H1 (cell line): ENCODE results near the gene SLC8B1. TPM values are rescaled to one million over a fixed set of nuclear protein-coding genes. Genes with fewer than 3 reads are reported as not detected.

Experiments
- CTCF ChIA-PET: fragments of 300-600 bp; sonication (Branson Sonifier 250); formaldehyde crosslinking; loops from one replicate; lab custom pipeline; 2021; ENCODE audit not compliant: partially characterized antibody; lab: Charles Lee
- POLR2A ChIA-PET: fragments of 300-600 bp; sonication (Branson Sonifier 250); formaldehyde crosslinking; loops from one replicate; lab custom pipeline; 2021; ENCODE audit warnings: inconsistent platforms; ENCODE audit not compliant: partially characterized antibody; lab: Charles Lee
- DNase-seq, 2 experiments: peaks; one replicate each; pipeline versions ENCODE4 v3.0.0 to v3.0.0-alpha.2; 2010 to 2022; ENCODE audit warnings: low spot score in 2 of 2, low read depth in 1 of 2, mixed read lengths in 1 of 2
- FAIRE-seq: peaks from 2 replicates; lab custom pipeline; 2011; peaks lifted over from hg19 to GRCh38; lab: Jason Lieb, UNC
- H2AFZ ChIP-seq: 2 replicates; pipeline ENCODE4 v1.8.1; 2012; ENCODE audit warnings: low read length, inconsistent platforms
- H2AK5ac ChIP-seq: 2 replicates; pipeline ENCODE4 v1.6.1; 2013; ENCODE audit warnings: low read depth, low read length
- H2BK120ac ChIP-seq: replicated peaks from 2 replicates; pipeline ENCODE3; 2013; ENCODE audit warnings: low read depth, low read length, inconsistent platforms
- H2BK12ac ChIP-seq: 2 replicates; pipeline ENCODE4 v1.6.1; 2013; ENCODE audit warnings: low read depth, low read length
- H2BK15ac ChIP-seq: 2 replicates; pipeline ENCODE4 v1.6.1; 2013; ENCODE audit warnings: low read length
- H2BK20ac ChIP-seq: 2 replicates; pipeline ENCODE4 v1.6.1; 2013; ENCODE audit warnings: low read length
- H2BK5ac ChIP-seq: 2 replicates; pipeline ENCODE4 v1.6.1; 2013; ENCODE audit warnings: low read depth, low read length
- H3K14ac ChIP-seq: 2 replicates; pipeline ENCODE4 v1.6.1; 2013; ENCODE audit warnings: inconsistent platforms; ENCODE audit not compliant: insufficient read length
- H3K18ac ChIP-seq: 2 replicates; pipeline ENCODE4 v1.6.1; 2013; ENCODE audit warnings: low read length; ENCODE audit errors: extremely low read depth
- H3K23ac ChIP-seq: 2 replicates; pipeline ENCODE4 v1.6.1; 2013; ENCODE audit warnings: inconsistent platforms; ENCODE audit not compliant: insufficient read length
- H3K23me2 ChIP-seq: 2 replicates; pipeline ENCODE4 v1.6.1; 2013; ENCODE audit warnings: low read depth, low read length
- H3K27ac ChIP-seq: 2 replicates; pipeline ENCODE4 v1.6.1; 2011; ENCODE audit warnings: low read depth, low read length, inconsistent platforms
- H3K27me3 ChIP-seq, 4 experiments: replicated peaks in 1 of 4; 1 replicate in 1 of 4; 2 replicates in 3 of 4; pipeline versions ENCODE4 v1.6.1 to v1.8.1; 2011 to 2013; ENCODE audit warnings: low read length in 3 of 4, mild to moderate bottlenecking in 3 of 4, inconsistent platforms in 2 of 4, mixed read lengths in 2 of 4, moderate library complexity in 1 of 4; ENCODE audit not compliant: control insufficient read depth in 3 of 4, insufficient read depth in 3 of 4; ENCODE audit errors: extremely low read depth in 1 of 4
- H3K36me3 ChIP-seq, 4 experiments: 2 replicates each; pipeline versions ENCODE4 v1.6.1 to v1.8.1; 2011 to 2013; ENCODE audit warnings: mild to moderate bottlenecking in 4 of 4, low read length in 3 of 4, moderate library complexity in 2 of 4, control low read depth in 1 of 4, inconsistent platforms in 1 of 4; ENCODE audit not compliant: insufficient read depth in 4 of 4, control insufficient read depth in 2 of 4
- H3K4ac ChIP-seq: replicated peaks from 2 replicates; pipeline ENCODE3; 2013; ENCODE audit warnings: low read length, low read depth, mixed read lengths, inconsistent platforms; ENCODE audit not compliant: insufficient read length
- H3K4me1 ChIP-seq, 4 experiments: replicated peaks in 1 of 4; 1 replicate in 1 of 4; 2 replicates in 3 of 4; pipeline versions ENCODE4 v1.6.1 to v1.8.1; 2011 to 2013; ENCODE audit warnings: low read length in 3 of 4, inconsistent platforms in 2 of 4, mixed read lengths in 1 of 4; ENCODE audit not compliant: insufficient read depth in 4 of 4, control insufficient read depth in 3 of 4
- H3K4me2 ChIP-seq, 2 experiments: 2 replicates each; pipeline versions ENCODE4 v1.6.1 to v1.8.1; 2011 to 2013; ENCODE audit warnings: low read depth in 2 of 2, low read length in 2 of 2, control low read depth in 1 of 2, inconsistent platforms in 1 of 2, mild to moderate bottlenecking in 1 of 2; ENCODE audit not compliant: insufficient read depth in 1 of 2
- H3K4me3 ChIP-seq, 4 experiments: fragments of 200-600, 300-600 bp in 1 of 4; sonication (generic), shearing (Covaris generic), sonication (Bioruptor Twin) in 1 of 4; 2 replicates each; pipeline versions ENCODE4 v1.5.1 to v1.8.1; 2011 to 2016; ENCODE audit warnings: low read length in 4 of 4, low read depth in 3 of 4, control low read depth in 2 of 4, inconsistent platforms in 2 of 4, mild to moderate bottlenecking in 2 of 4, mixed read lengths in 1 of 4, moderate library complexity in 1 of 4; ENCODE audit not compliant: insufficient read depth in 2 of 4; ENCODE audit errors: extremely low read depth in 1 of 4
- H3K56ac ChIP-seq: replicated peaks from 2 replicates; pipeline ENCODE3; 2013; ENCODE audit warnings: low read depth, mild to moderate bottlenecking, mixed read lengths, low read length, inconsistent platforms; ENCODE audit not compliant: insufficient read length
- H3K79me1 ChIP-seq: 2 replicates; pipeline ENCODE4 v1.6.1; 2013; ENCODE audit warnings: low read depth, low read length, control low read depth
- H3K79me2 ChIP-seq, 2 experiments: 2 replicates each; pipeline versions ENCODE4 v1.6.1 to v1.8.1; 2012 to 2013; ENCODE audit warnings: low read length in 2 of 2, mild to moderate bottlenecking in 2 of 2, inconsistent platforms in 1 of 2; ENCODE audit not compliant: insufficient read depth in 2 of 2, control insufficient read depth in 1 of 2
- H3K9ac ChIP-seq, 4 experiments: replicated peaks in 1 of 4; 1 replicate in 1 of 4; 2 replicates in 3 of 4; pipeline versions ENCODE4 v1.6.1 to v1.8.1; 2011 to 2013; ENCODE audit warnings: low read depth in 3 of 4, low read length in 3 of 4, control low read depth in 2 of 4, mild to moderate bottlenecking in 2 of 4, moderate library complexity in 2 of 4, inconsistent platforms in 1 of 4; ENCODE audit errors: extremely low read depth in 1 of 4
- H3K9me3 ChIP-seq, 2 experiments: 2 replicates each; pipeline versions ENCODE4 v1.6.1 to v1.8.1; 2012 to 2013; ENCODE audit warnings: mild to moderate bottlenecking in 2 of 2, moderate library complexity in 2 of 2, control low read depth in 1 of 2, inconsistent platforms in 1 of 2, low read depth in 1 of 2, low read length in 1 of 2, mixed read lengths in 1 of 2; ENCODE audit not compliant: insufficient read depth in 2 of 2
- H4K20me1 ChIP-seq, 2 experiments: replicated peaks in 1 of 2; 2 replicates each; pipeline versions ENCODE3 to v1.8.1; 2011 to 2013; ENCODE audit warnings: inconsistent platforms in 2 of 2, low read length in 2 of 2, mild to moderate bottlenecking in 1 of 2; ENCODE audit not compliant: insufficient read depth in 2 of 2, control insufficient read depth in 1 of 2
- H4K5ac ChIP-seq: 2 replicates; pipeline ENCODE4 v1.6.1; 2013; ENCODE audit warnings: low read length, low read depth, mixed read lengths, inconsistent platforms; ENCODE audit not compliant: insufficient read length
- H4K8ac ChIP-seq: 2 replicates; pipeline ENCODE4 v1.8.0; 2013; ENCODE audit warnings: mild to moderate bottlenecking, moderate library complexity, low read length, inconsistent platforms; ENCODE audit not compliant: insufficient read depth; ENCODE audit errors: extremely low read depth
- H4K91ac ChIP-seq: replicated peaks from 2 replicates; pipeline ENCODE3; 2013; ENCODE audit warnings: low read length, mixed read lengths, inconsistent platforms; ENCODE audit not compliant: insufficient read length
- WGBS, 2 experiments: shearing (Covaris generic) in 1 of 2; methylation state at CpG; one replicate each; pipeline versions ENCODE4 v1.1.6 to v1.1.7; 2013 to 2015; ENCODE audit warnings: low lambda C conversion rate in 2 of 2, mixed read lengths in 2 of 2, inconsistent platforms in 1 of 2, low coverage in 1 of 2, missing lambda C conversion rate in 1 of 2; ENCODE audit not compliant: insufficient replicate concordance in 2 of 2, insufficient coverage in 1 of 2, insufficient read length in 1 of 2; ENCODE audit errors: extremely low coverage in 1 of 2, missing lambda C conversion rate in 1 of 2; 5-methylcytosine and 5-hydroxymethylcytosine counted together
- polyA plus RNA-seq, 7 experiments: library from polyadenylated mRNA; depleted of rRNA in 3 of 7; stranded (reverse) in 5 of 7; unstranded in 2 of 7; fragments of >200 nt in 5 of 7; fragments of 200-250 nt in 2 of 7; gene quantifications; 1 replicate in 5 of 7; 2 replicates in 1 of 7; 4 replicates in 1 of 7; pipeline versions ENCODE4 v1.2.1 to v1.2.3, GENCODE V29; 2011 to 2013; ENCODE audit warnings: missing spikeins in 2 of 7, mixed read lengths in 2 of 7
- total RNA-seq: library from RNA; stranded (reverse); fragmentation: NEBNext Ultra II Directional; extraction: Animal tissue kit (Norgen Biotek cat#: 25700); gene quantifications from 2 replicates; pipeline ENCODE4 v1.2.1, GENCODE V29; 2021
- TF ChIP-seq, protein P1 (sequence below): IDR thresholded peaks from 2 replicates; pipeline ENCODE4 v1.6.1; 2011; ENCODE audit warnings: low read length, improper control_type of control experiment

The SLC8B1 gene
- total and polyA plus RNA-seq, 2 of the 8 experiments (the other 6 are each of a cell fraction or from before 2014, with no cell fraction given), result 11.2 to 19.1 TPM

DNA sequence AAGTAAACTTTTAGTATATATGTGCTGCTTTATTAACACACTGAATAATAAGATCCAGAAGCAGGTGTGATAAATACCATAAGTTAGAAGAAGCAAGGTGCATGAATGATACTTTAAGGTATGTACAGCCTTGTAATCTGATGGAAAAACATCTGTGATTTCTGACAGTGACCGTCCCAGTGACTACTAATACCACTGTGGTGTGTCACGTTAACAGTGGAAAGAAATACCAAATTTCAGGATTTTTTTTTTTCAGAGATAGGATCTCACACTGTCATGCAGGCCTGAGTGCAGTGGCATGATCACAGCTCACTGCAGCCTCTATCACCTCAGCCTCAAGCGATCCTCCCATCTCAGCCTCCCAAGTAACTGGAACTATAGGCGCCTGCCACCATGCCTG is 47.3 kb upstream of the SLC8B1 start:
- DNase-seq, result no peak
- Histone ChIP-seq H3K18ac (no peak overlapping the region), H4K20me1 (peaks cover 0 to 2% of the 10 kb centered on the region in 2 experiments), H3K79me2 (no peaks in the 10 kb centered on the region), H3K4me2 (no peak overlapping the region), H3K9ac (no peak overlapping the region), H3K14ac (no peak overlapping the region), H3K4me3 (no peak overlapping the region), H2BK12ac (no peak overlapping the region), H2BK120ac (no peak overlapping the region), H4K8ac (no peak overlapping the region), H3K4ac (no peak overlapping the region), H3K27ac (no peak overlapping the region), H3K56ac (no peak overlapping the region), H4K5ac (no peak overlapping the region), H3K23me2 (no peaks in the 10 kb centered on the region), H4K91ac (no peak overlapping the region), H2BK20ac (no peak overlapping the region), H2BK15ac (no peak overlapping the region), H3K9me3 (no peaks in the 10 kb centered on the region), H3K36me3 (peaks cover 0 to 6% (median 3%) of the 10 kb centered on the region in 4 experiments; a peak in 4 of 8 replicates), H2BK5ac (no peak overlapping the region), H3K23ac (no peak overlapping the region), H3K4me1 (no peaks in the 10 kb centered on the region), H3K27me3 (no peaks in the 10 kb centered on the region), H2AK5ac (no peak overlapping the region), H3K79me1 (no peaks in the 10 kb centered on the region), H2AFZ (no peak overlapping the region)
- POLR2A ChIA-PET, result no interaction called here
- CTCF ChIA-PET, result interaction anchor here (0.9 to 1.1 kb wide), 2 partner anchors 11 to 43 kb away, joined by 3 read pairs; no protein-coding TSS in a partner anchor
- FAIRE-seq, result no peak
- WGBS, 2 experiments, result 95% methylated on average over 4 of the region's 4 CpGs; no CpG with 5 or more reads in 1 of the 2 experiments
- TF ChIP-seq, protein P1, sequence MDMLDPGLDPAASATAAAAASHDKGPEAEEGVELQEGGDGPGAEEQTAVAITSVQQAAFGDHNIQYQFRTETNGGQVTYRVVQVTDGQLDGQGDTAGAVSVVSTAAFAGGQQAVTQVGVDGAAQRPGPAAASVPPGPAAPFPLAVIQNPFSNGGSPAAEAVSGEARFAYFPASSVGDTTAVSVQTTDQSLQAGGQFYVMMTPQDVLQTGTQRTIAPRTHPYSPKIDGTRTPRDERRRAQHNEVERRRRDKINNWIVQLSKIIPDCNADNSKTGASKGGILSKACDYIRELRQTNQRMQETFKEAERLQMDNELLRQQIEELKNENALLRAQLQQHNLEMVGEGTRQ, result no peak
